NCI-H1417 treated with DMSO at 0.1 percent for 48 hours (cell line): Measurements from ENCODE around the gene ELMOD3.
"Not testable (repeated sequence)": the region's sequence is repeated elsewhere in the genome, so short reads cannot be mapped to it uniquely, and the experiment has no call there.

Experiments used
- DNase-seq: peaks from one replicate; lab custom pipeline; 2025; lab: John Stamatoyannopoulos, UW

Gene ELMOD3

DNA sequence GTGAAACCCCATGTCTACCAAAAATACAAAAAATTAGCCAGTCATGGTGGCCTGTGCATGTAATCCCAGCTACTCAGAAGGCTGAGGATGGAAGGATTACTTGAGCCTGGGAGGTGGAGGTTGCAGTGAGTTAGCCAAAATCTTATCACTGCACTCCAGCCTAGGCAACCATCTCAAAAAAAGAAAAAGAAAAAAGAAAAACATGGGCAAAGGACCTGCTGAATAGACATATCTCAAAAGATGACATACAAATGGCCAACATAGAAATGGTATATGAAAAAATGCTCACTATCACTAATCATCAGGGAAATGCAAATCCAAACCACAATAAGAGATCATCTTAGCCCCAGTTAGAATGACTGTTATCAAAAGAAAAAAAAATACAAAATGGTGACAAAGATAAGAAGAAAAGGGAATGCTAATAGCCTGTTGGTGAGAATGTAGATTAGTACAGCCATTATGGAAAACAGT, 25.4 kb upstream of the ELMOD3 start:
- DNase-seq, result no peak

GRCh38 chr2:85329701-85330100, 24.9 kb upstream of the ELMOD3 start:
- not testable (repeated sequence) for DNase-seq

DNA sequence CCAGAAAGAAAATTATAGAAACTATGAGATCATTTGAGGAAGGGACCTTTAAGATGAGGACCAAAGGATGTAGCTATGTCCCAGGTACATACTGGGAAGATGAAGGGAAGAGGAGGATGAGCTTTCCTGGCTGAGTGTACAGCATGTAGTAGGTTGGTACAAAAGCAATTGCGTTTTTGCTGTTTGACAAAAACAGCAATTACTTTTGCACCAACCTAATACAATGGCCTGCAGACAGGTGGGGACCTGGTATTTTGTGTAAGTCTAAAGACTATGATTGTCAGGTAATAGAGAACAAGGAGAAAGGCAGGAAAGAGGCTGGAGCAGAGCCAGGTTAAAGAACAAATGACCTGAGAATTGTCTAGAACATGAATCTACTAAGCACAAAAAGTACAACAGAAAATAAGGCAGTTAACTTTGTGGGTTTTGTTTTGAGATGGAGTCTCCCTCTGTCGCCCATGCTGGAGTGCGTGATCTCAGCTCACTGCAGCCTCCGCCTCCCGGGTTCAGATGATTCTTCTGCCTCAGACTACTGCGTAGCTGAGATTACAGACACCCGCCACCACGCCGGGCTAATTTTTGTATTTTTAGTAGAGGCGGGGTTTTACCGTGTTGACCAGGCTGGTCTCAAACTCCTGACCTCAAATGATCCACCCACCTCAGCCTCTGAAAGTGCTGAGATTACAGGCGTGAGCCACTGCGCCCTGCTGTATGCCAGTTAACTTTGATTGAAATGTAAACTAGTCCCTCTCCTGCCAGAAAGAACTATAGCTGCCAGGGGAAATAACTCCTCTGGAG, 23.5 kb upstream of the ELMOD3 start:
- DNase-seq, result no peak

GRCh38 chr2:85333877-85334276, 20.7 kb upstream of the ELMOD3 start:
- DNase-seq, result not testable (repeated sequence)

DNA sequence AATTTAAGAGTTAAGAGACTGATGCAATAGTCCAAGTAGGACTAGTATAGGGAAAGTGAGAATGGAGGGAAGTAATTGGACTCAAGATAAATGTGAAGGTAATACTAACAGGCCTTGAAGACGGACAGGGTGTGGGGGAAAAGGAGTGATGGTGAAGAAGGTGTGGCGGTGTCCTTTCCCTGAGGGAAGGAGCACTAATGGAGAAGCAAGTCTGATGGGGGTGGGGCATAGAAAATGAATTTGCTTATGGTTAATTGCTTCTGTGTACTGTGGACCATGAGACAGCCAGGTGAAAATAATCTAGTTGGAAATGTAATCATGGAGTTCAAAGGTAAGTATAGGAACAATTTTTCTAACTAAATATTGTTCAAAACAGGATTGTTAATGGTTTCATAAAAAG, 19.6 kb upstream of the ELMOD3 start:
- DNase-seq, result no peak

GRCh38 chr2:85340034-85340892, 14.3 kb upstream of the ELMOD3 start:
- DNase-seq, result no peak

DNA sequence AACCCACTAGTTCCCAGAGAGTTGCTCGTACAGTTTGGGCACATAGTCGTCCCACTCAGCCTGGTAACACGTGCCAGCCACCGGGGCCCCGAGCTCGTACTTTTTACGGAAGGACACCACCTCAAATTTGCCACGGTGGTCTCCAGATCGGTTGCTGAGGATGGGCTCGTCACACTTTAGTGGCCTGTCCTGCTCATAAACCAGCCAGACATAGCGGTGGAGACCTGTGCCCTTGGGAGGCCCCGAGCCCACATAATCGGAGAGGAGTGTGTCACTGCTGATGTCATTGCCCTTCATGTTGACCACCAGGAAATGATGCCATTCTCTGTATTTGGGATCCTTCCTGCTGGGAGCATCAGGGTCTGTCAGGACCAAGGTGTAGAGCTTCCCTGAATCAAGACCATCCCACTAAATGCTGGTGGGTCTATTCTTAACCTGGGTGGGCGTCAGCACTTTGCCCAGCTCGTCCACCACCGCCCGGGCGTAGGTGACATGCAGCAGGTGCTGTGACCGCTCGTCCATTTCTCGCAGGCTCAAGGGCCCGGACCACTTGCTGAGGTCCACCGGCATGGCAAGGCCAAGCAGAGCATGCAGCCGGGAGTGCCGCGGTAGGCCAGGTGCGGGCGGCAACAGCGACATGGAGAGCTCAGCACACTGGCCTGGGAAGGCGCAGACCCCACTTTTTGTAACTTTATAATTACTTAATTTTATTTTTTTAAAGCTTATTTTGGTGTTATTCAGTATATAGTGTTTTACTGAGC, 13.1 kb upstream of the ELMOD3 start:
- DNase-seq, result no peak

DNA sequence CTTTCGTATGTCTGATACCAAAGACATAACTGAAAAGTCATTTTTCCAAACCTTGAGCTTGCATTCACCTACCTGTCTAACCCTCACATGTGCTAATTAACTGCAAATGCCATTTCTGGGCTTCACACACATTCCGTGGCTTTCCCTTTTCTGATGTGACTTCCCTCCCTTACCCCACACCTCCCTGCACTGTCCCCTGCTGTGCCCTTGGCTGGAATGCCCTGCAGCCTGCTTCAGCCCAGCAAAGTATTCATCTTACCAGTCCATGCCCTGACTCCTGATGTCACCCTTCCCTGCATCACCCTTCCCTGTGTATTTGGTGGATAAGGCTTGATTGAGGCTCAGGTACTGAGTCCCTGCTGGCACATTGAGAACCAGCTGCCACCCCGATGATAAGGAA, 12.4 kb upstream of the ELMOD3 start:
- no peak for DNase-seq

DNA sequence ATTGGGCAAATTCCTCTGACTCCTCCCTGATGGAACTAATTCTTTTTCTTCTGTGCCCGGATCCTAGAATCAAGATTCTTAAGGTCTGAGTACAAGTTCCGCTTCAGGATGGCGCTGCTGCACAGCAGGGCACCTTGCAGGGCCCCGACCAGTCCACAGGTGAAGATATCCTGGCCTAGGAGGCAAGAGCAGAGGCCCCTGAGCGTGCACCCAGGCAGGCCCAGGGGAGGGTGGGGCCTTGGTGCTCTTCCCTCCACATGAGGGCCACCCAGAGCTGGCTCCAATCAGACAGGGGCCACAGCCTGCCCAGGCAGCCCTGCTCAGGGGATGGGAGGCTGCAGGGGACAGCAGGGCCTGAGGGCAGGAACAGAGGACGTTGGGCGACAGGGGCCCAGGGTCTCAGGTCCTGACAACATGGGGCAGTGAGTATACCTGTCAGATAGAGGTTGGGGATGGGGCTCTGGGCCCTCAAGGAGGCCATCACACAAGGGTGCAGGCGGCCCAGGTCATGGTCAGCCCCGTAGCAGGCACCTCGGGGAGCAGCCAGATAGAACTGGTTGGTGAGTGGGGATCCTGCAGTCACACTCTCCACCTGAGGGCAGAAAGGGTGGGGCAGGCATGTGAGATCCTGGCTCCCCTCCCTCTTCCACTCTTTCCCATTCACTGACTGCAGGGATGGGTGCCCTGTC, 11.2 kb upstream of the ELMOD3 start:
- not testable (repeated sequence) for DNase-seq

- no peak for DNase-seq
Observed at GRCh38 chr2:85344356-85344954, 10.1 kb upstream of the ELMOD3 start.

GRCh38 chr2:85347599-85347998, 7.0 kb upstream of the ELMOD3 start:
- DNase-seq, result no peak

DNA sequence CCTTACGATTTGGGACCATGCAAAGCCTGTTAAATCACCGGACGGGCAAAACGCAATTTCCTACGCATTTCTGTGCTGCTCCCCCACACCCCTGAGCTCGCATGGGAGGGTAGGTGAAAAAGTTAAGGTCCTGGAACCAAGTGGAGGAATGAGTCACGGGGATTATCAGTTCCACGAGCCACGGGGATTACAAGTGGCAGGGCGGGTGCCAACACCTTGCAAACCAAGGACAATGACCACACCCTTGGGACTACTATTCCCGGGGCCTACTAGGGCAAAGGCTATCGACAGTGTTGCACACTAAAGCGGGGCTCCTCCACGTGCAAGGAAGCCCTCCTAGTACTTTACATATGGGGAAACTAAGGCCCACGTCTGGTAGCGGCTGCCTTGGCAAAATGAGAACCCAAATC, 688 bp upstream of the ELMOD3 start:
- DNase-seq, result no peak

GRCh38 chr2:85355073-85355410, 473 bp downstream of the ELMOD3 start:
- no peak for DNase-seq

GRCh38 chr2:85355521-85355920, 952 bp downstream of the ELMOD3 start:
- DNase-seq, result no peak

GRCh38 chr2:85356186-85356585, 1.6 kb downstream of the ELMOD3 start:
- DNase-seq, result no peak

- DNase-seq, result no peak
Observed at GRCh38 chr2:85357736-85358135, 3.2 kb downstream of the ELMOD3 start.

DNA sequence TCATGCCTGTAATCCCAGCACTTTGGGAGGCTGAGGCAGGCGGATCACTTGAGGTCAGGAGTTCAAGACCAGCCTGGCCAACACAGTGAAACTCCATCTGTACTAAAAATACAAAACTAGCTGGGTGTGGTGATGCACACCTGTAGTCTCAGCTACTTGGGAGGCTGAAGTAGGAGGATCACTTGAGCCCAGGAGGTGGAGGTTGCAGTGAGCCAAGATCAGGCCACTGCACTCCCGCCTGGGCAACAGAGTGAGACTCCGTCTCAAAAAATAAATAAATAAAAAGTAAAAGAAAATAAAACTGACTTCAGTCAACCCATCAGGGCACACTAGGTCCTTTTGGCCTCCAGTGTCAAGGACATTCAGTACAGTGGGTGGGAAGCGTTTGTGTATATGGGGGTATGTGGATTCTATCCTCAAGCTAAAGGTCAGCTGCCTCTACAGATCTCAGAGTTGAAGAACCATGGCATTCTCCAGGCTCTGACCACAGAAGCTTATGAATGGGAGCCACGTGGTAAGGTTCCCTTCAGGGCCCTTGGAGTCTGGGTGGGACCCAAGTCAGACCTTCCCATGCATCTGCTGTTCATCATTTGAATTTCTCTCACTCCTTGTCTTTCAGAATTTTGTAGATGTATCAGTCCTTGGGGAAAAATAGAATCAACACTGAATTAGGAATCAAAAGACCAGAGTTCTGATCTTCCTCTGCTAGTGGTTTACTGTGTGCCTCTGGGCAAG, 8.3 kb downstream of the ELMOD3 start:
- not testable (repeated sequence) for DNase-seq

- DNase-seq, result no peak
Observed at GRCh38 chr2:85367180-85367579, 12.6 kb downstream of the ELMOD3 start.

DNA sequence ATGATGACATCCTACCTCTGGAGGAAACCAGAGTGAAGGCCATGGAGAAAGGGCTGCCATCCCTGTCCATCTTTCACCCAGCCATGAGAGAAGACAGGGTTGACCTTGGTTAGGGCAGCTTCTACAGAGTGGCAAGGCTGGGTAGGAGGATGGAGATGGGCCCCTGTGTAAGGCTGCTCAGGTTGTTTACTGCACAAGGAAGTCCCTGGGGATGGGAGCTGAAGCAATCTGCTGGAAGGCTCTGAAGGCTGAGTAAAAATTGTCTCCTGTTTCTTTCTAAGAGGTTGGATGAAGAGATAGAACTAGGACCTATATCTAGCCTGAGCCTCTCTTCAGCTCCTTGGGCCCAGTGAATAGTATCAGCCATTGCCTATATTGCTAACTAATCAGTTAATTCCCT, 14.4 kb downstream of the ELMOD3 start:
- no peak for DNase-seq

GRCh38 chr2:85369500-85369899, 14.9 kb downstream of the ELMOD3 start:
- no peak for DNase-seq

DNA sequence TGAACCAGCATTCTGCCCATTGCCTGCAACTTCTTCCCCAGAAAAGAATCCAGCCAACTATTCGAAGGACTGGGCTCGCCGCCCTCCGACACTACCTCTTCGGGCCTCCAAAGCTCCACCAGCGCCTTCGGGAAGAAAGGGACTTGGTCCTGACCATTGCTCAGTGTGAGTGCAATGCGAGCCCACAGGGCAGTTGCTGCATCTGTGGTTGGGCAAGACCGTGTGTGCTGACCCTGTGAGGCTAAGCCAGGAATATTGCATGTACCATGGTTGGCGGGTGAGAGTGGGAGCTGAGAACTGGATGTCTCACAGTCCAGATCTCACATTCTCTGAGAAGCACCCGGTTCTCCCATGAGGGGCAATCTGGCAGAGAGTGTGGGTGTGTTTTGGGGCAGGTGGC, 16.5 kb downstream of the ELMOD3 start:
- DNase-seq, result no peak
